Stomach (tissue), 9 donors: ENCODE data around the gene BDH1. TPM values are rescaled to one million over a fixed set of nuclear protein-coding genes. Genes with fewer than 3 reads are reported as not detected.

Experiments
- DNase-seq, 2 donors: peaks; one replicate each; pipeline versions ENCODE4 v3.0.0 to v3.0.0-alpha.2; 2013 to 2019
- H3K27ac ChIP-seq, 5 donors: fragments of 200-600 bp in 4 of 5; sonication (generic) in 4 of 5; one replicate each; pipeline ENCODE4 v1.5.1; 2013 to 2019; ENCODE audit warnings: mild to moderate bottlenecking in 1 of 5, moderate library complexity in 1 of 5
- H3K27me3 ChIP-seq, 3 donors: fragments of 200-600 bp; sonication (generic); one replicate each; pipeline ENCODE4 v1.5.1; 2017 to 2019; ENCODE audit warnings: mixed run types in 1 of 3
- H3K36me3 ChIP-seq, 4 donors: fragments of 200-600 bp; sonication (generic); 1 replicate in 3 of 4; 2 replicates in 1 of 4; pipeline ENCODE4 v1.5.1; 2016 to 2019
- H3K4me1 ChIP-seq, 4 donors: fragments of 200-600 bp; sonication (generic); one replicate each; pipeline ENCODE4 v1.5.1; 2016 to 2019
- H3K4me3 ChIP-seq, 4 donors: fragments of 200-600 bp; sonication (generic) in 3 of 4; one replicate each; pipeline ENCODE4 v1.5.1; 2016 to 2019; ENCODE audit warnings: mild to moderate bottlenecking in 1 of 4
- H3K9me3 ChIP-seq, 4 donors: fragments of 200-600 bp; sonication (generic); one replicate each; pipeline ENCODE4 v1.5.1; 2016 to 2019
- CTCF ChIP-seq, 7 experiments: fragments of 450-650 bp in 4 of 7; fragments of 200-600 bp in 3 of 7; sonication (generic) in 3 of 7; IDR thresholded peaks; one replicate each; pipeline ENCODE4 v1.5.1; 2016 to 2019; ENCODE audit warnings: antibody characterized with exemption in 7 of 7, control low read depth in 2 of 7, mild to moderate bottlenecking in 1 of 7
- EP300 ChIP-seq: sonication (generic); formaldehyde crosslinking; IDR thresholded peaks from one replicate; pipeline ENCODE4 v1.6.1; 2017; ENCODE audit warnings: antibody characterized with exemption
- POLR2A ChIP-seq, 4 donors: fragments of 450-650 bp; IDR thresholded peaks; one replicate each; pipeline ENCODE4 v1.6.1; 2016; ENCODE audit warnings: antibody characterized with exemption in 4 of 4, control low read depth in 2 of 4, mild to moderate bottlenecking in 1 of 4, moderate library complexity in 1 of 4
- POLR2AphosphoS5 ChIP-seq, 3 donors: sonication (generic); formaldehyde crosslinking; IDR thresholded peaks; one replicate each; pipeline ENCODE4 v1.6.1; 2016; ENCODE audit warnings: antibody characterized with exemption in 3 of 3
- WGBS, 5 donors: extraction: QIAGEN DNeasy Blood & Tissue Kit in 3 of 5; methylation state at CpG; one replicate each; pipeline versions ENCODE4 v1.1.5 to v1.1.7; 2013 to 2018; 5-methylcytosine and 5-hydroxymethylcytosine counted together
- intact Hi-C: fragments of 100-400 bp; cut with DNase I; formaldehyde crosslinking; loops from one replicate; pipeline ENCODE4 v1.15.1; 2023; ENCODE audit warnings: low total_unique reads
- polyA plus RNA-seq, 3 donors: library from polyadenylated mRNA; stranded (reverse); fragments of 200-250 nt; gene quantifications; one replicate each; pipeline ENCODE4 v1.2.3, GENCODE V29; 2013
- total RNA-seq, 5 donors: library from RNA; depleted of rRNA; stranded (reverse); fragments of >200 nt; gene quantifications; one replicate each; pipeline versions ENCODE4 v1.1.0 to v1.2.3, GENCODE V29; 2014 to 2016
- donor health status: healthy with polysubstance abuse.
- donor health status: Bipolar disorder and iron deficiency.
- donor health status: healthy.

Gene BDH1
- total and polyA plus RNA-seq, 8 donors: 3.5 to 128 (median 20.6) TPM

- no peaks in the 10 kb centered on the region for H3K9me3 ChIP-seq
- intact Hi-C loops: no loop called here
- no peak overlapping the region for H3K27ac ChIP-seq
- WGBS, 5 donors: 65 to 75% (median 73%) methylated on average over 12 of the region's 12 CpGs
- H3K36me3 ChIP-seq: no peaks in the 10 kb centered on the region
- TF ChIP-seq EP300 (no peak), CTCF (IDR thresholded peaks at IDR 0.05) (no peak), POLR2A (IDR thresholded peaks at IDR 0.05) (no peak), POLR2AphosphoS5 (IDR thresholded peaks at IDR 0.05) (no peak)
- peaks cover 0 to 14% (median 11%) of the 10 kb centered on the region in 4 donors for H3K4me1 ChIP-seq
- no peaks in the 10 kb centered on the region for H3K27me3 ChIP-seq
- DNase-seq: no peak
- H3K4me3 ChIP-seq: no peak overlapping the region
These were observed 39.9 kb upstream of the BDH1 start for GRCh38 chr3:197595470-197596185.

DNA sequence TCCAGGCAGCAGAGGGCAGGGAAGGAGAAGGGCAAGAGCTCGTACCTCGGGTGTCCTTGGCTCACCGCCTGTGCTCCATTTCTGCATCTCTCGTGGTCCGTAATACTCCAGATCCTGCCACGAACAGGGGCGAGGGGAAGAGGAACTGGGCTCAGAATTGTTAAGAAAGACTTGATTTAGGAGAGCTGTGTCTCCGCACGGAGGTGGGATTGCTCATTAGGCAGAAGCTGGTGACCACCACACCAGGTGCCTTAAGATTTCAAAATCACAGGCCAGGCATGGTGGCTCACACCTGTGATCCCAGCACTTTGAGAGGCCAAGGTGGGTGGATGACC is 37.2 kb upstream of the BDH1 start:
- intact Hi-C loops: no loop called here
- no peaks in the 10 kb centered on the region for H3K36me3 ChIP-seq
- no peak overlapping the region for H3K27ac ChIP-seq
- no peaks in the 10 kb centered on the region for H3K9me3 ChIP-seq
- peaks cover 0 to 11% (median 0%) of the 10 kb centered on the region in 4 donors for H3K4me1 ChIP-seq
- no peak for DNase-seq
- TF ChIP-seq POLR2A (IDR thresholded peaks at IDR 0.05): no peak
- TF ChIP-seq EP300: no peak
- no peak for TF ChIP-seq POLR2AphosphoS5 (IDR thresholded peaks at IDR 0.05)
- no peak for TF ChIP-seq CTCF (IDR thresholded peaks at IDR 0.05)
- 76 to 89% (median 85%) methylated on average over 9 of the region's 9 CpGs for WGBS, 5 donors
- no peak overlapping the region for H3K4me3 ChIP-seq
- no peaks in the 10 kb centered on the region for H3K27me3 ChIP-seq

- Histone ChIP-seq H3K4me3 (no peak overlapping the region), H3K9me3 (no peaks in the 10 kb centered on the region), H3K4me1 (peaks cover 0 to 11% (median 0%) of the 10 kb centered on the region in 4 donors), H3K27me3 (no peaks in the 10 kb centered on the region), H3K36me3 (no peaks in the 10 kb centered on the region), H3K27ac (no peak overlapping the region)
- WGBS, 5 donors: 76 to 87% (median 82%) methylated on average over 18 of the region's 18 CpGs
- TF ChIP-seq CTCF (IDR thresholded peaks at IDR 0.05): no peak
- no peak for TF ChIP-seq POLR2AphosphoS5 (IDR thresholded peaks at IDR 0.05)
- intact Hi-C loops: no loop called here
- no peak for DNase-seq
These were observed 36.7 kb upstream of the BDH1 start for GRCh38 chr3:197592361-197593045.

- 92 to 97% (median 93%) methylated on average over 6 of the region's 6 CpGs for WGBS, 5 donors
- H3K4me3 ChIP-seq: no peak overlapping the region
- no peaks in the 10 kb centered on the region for H3K36me3 ChIP-seq
- DNase-seq: no peak
- H3K4me1 ChIP-seq: peaks cover 0 to 11% (median 0%) of the 10 kb centered on the region in 4 donors
- TF ChIP-seq POLR2A (IDR thresholded peaks at IDR 0.05): no peak
- no peak for TF ChIP-seq POLR2AphosphoS5 (IDR thresholded peaks at IDR 0.05)
- TF ChIP-seq EP300: no peak
- TF ChIP-seq CTCF (IDR thresholded peaks at IDR 0.05): no peak
- intact Hi-C loops: no loop called here
- no peaks in the 10 kb centered on the region for H3K27me3 ChIP-seq
- no peak overlapping the region for H3K27ac ChIP-seq
- no peaks in the 10 kb centered on the region for H3K9me3 ChIP-seq
These were observed 36.0 kb upstream of the BDH1 start for GRCh38 chr3:197591816-197592215.
